Measurements from ENCODE around the gene SPPL2B.

SPPL2B gene

GRCh38 chr19:2372076-2372612 lies 43.7 kb downstream of the SPPL2B start:
- TF ChIP-seq REST (IDR thresholded peaks at IDR 0.05; ENCODE audit: low read depth) (no peak), EP300 (IDR thresholded peaks at IDR 0.05; ENCODE audit: borderline replicate concordance) (no peak), TCF12 (IDR thresholded peaks at IDR 0.05; ENCODE audit: low read depth) (no peak), USF1 (IDR thresholded peaks at IDR 0.05) (no peak), MAX (IDR thresholded peaks at IDR 0.05) (no peak), YY1 (IDR thresholded peaks at IDR 0.05; ENCODE audit: low read depth) (no peak), RAD21 (IDR thresholded peaks at IDR 0.05; ENCODE audit: low read depth) (no peak), TEAD4 (IDR thresholded peaks at IDR 0.05) (no peak), TAF1 (IDR thresholded peaks at IDR 0.05; ENCODE audit: low read depth) (no peak), EGR1 (IDR thresholded peaks at IDR 0.05) (no peak), NFIC (IDR thresholded peaks at IDR 0.05) (no peak), CREB1 (IDR thresholded peaks at IDR 0.05; ENCODE audit: low read depth) (no peak), CEBPB (IDR thresholded peaks at IDR 0.05) (no peak), FOXM1 (IDR thresholded peaks at IDR 0.05; ENCODE audit: borderline replicate concordance, low read depth) (no peak)

- TF ChIP-seq USF1 (IDR thresholded peaks at IDR 0.05) (no peak), NFIC (IDR thresholded peaks at IDR 0.05) (no peak), REST (IDR thresholded peaks at IDR 0.05; ENCODE audit: low read depth) (no peak)
Observed at GRCh38 chr19:2374808-2375207, 46.3 kb downstream of the SPPL2B start.

- TF ChIP-seq ZBTB7A (IDR thresholded peaks at IDR 0.05; ENCODE audit: low read depth) (no peak), EP300 (IDR thresholded peaks at IDR 0.05; ENCODE audit: borderline replicate concordance) (no peak), EGR1 (IDR thresholded peaks at IDR 0.05) (no peak), YY1 (IDR thresholded peaks at IDR 0.05; ENCODE audit: low read depth) (no peak)
Observed at GRCh38 chr19:2375353-2376121, 47.1 kb downstream of the SPPL2B start.

GRCh38 chr19:2376784-2377519 lies 48.5 kb downstream of the SPPL2B start:
- TF ChIP-seq CREB1 (IDR thresholded peaks at IDR 0.05; ENCODE audit: low read depth) (no peak), NFIC (IDR thresholded peaks at IDR 0.05) (peak; percentile 46; the same call in 1 of the 2 replicates), YY1 (IDR thresholded peaks at IDR 0.05; ENCODE audit: low read depth) (peak; percentile 51; the same call in 1 of the 2 replicates), USF1 (IDR thresholded peaks at IDR 0.05) (no peak), ZBTB7A (IDR thresholded peaks at IDR 0.05; ENCODE audit: low read depth) (no peak), TCF12 (IDR thresholded peaks at IDR 0.05; ENCODE audit: low read depth) (peak; percentile 28; the same call in 1 of the 2 replicates), EP300 (IDR thresholded peaks at IDR 0.05; ENCODE audit: borderline replicate concordance) (no peak), RAD21 (IDR thresholded peaks at IDR 0.05; ENCODE audit: low read depth) (0 out of 2 replicates have a peak, but pooled peaks have one; percentile 2), TEAD4 (IDR thresholded peaks at IDR 0.05) (0 out of 2 replicates have a peak, but pooled peaks have one; percentile 5), TAF1 (IDR thresholded peaks at IDR 0.05; ENCODE audit: low read depth) (no peak; the same call in 1 of the 2 replicates), CEBPB (IDR thresholded peaks at IDR 0.05) (no peak)

- TF ChIP-seq CREB1 (IDR thresholded peaks at IDR 0.05; ENCODE audit: low read depth) (no peak), NFIC (IDR thresholded peaks at IDR 0.05) (no peak), RAD21 (IDR thresholded peaks at IDR 0.05; ENCODE audit: low read depth) (no peak), EP300 (IDR thresholded peaks at IDR 0.05; ENCODE audit: borderline replicate concordance) (no peak), USF1 (IDR thresholded peaks at IDR 0.05) (no peak), ZBTB7A (IDR thresholded peaks at IDR 0.05; ENCODE audit: low read depth) (no peak), TAF1 (IDR thresholded peaks at IDR 0.05; ENCODE audit: low read depth) (no peak), EGR1 (IDR thresholded peaks at IDR 0.05) (no peak), FOXM1 (IDR thresholded peaks at IDR 0.05; ENCODE audit: borderline replicate concordance, low read depth) (no peak), YY1 (IDR thresholded peaks at IDR 0.05; ENCODE audit: low read depth) (no peak), CEBPB (IDR thresholded peaks at IDR 0.05) (no peak), TEAD4 (IDR thresholded peaks at IDR 0.05) (no peak), MAX (IDR thresholded peaks at IDR 0.05) (no peak), REST (IDR thresholded peaks at IDR 0.05; ENCODE audit: low read depth) (no peak), TCF12 (IDR thresholded peaks at IDR 0.05; ENCODE audit: low read depth) (no peak)
Observed at GRCh38 chr19:2380567-2380966, 52.1 kb downstream of the SPPL2B start.
